ENCODE results near the gene REV3L. TPM values are rescaled to one million over a fixed set of nuclear protein-coding genes. Genes with fewer than 3 reads are reported as not detected.

The REV3L gene
- total and polyA plus RNA-seq, 5 donors = 8.2 to 30.1 (median 26.7) TPM

DNA sequence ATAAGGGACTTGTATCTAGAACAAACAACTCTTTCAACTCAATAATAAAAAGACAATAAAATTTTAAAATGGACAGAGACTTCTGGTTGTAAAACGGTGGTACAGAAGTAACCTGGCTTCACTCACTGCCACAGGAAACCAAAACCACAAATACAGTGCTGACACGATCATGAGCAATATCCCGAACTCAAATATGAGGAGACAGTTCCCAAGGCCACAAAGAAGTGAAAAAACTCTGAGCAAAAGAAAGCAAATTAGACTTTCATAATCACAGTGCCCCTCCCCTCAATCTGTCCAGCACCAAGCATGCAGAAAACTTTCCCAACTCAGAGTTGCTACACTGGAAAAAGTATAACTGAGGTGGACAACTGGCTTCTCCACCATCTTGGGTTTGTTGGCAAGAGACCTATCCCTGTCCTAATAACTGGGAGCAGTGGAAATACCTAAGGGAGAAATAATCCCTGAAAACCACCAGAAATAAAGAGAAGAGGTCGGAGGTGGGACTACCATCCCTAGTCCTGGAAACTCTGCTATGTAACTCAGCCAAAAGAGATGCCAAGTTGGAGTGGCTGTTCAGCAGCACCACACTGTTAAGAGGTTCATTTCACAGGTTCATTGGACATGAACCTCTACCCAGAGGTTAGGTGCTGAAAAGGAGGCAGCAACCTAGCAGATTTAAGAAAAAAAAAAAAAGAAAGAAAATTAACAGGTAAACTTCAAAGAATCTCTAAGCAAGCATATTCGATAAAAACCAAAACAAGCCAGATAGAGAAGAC lies 55.5 kb downstream of the REV3L start:
- ATAC-seq (no peak), DNase-seq (no peak)
- Histone ChIP-seq H3K27ac (ENCODE audit: low read length) (no peak overlapping the region), H3K4me1 (ENCODE audit: control insufficient read depth, insufficient read depth, low read length) (peaks cover 3% of the 10 kb centered on the region), H3K27me3 (ENCODE audit: control insufficient read depth, insufficient read depth) (no peaks in the 10 kb centered on the region), H3K4me3 (ENCODE audit: low read length) (no peak overlapping the region), H3K9me3 (ENCODE audit: control insufficient read depth, low read length) (no peaks in the 10 kb centered on the region)
- 85% methylated on average over 5 of the region's 5 CpGs for WGBS
- intact Hi-C loops (cut with DNase I) = no loop called here

DNA sequence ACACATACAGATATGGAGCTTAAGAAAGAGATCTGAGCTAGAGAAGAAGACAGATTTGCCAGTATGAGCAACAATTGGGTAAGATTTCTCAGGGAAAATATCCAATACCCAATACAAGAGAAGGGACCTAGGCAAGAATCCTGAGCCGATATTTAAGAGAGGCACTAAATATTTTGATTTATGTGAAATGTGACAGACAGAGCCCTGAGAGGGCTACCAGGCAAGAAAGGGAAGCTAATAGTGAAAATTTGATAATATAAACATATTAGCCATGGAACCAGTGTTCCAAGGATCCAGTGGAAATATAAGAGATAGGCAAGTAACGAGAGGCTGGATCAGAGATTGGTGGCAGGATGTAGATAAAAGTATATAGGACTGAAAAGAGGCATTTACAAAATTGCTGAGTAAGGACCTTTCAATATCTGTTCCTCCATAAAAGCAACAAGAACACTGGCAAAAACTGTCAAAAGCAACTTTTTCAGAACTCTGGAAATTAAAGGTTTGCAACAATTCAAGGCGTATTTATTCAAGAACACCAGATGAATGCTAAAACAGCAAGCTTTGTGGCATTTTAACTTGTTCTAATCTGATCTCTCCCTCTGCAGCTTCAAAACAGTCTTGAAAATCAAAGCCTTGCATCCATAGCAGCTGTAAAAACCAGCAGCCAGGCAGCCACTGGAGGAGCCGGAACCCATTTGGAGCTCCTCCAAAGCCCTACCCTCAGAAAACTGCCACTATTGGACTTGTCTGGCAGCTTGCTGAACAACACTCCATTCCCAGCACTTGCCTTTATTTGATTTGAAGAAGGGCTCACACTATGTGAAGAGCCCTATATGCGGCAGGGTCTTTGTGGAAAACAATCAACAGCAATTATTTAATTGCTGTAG lies 58.8 kb downstream of the REV3L start:
- Histone ChIP-seq H3K9me3 (ENCODE audit: control insufficient read depth, low read length) (no peaks in the 10 kb centered on the region), H3K27ac (ENCODE audit: low read length) (no peak overlapping the region), H3K27me3 (ENCODE audit: control insufficient read depth, insufficient read depth) (no peaks in the 10 kb centered on the region), H3K4me3 (ENCODE audit: low read length) (no peak overlapping the region), H3K4me1 (ENCODE audit: control insufficient read depth, insufficient read depth, low read length) (peaks cover 3% of the 10 kb centered on the region)
- intact Hi-C loops (cut with DNase I) = no loop called here
- ATAC-seq (peak; percentile 62 to 71), DNase-seq (peak; percentile 26 to 53 (median 49))
- WGBS = 70% methylated on average over 5 of the region's 5 CpGs

DNA sequence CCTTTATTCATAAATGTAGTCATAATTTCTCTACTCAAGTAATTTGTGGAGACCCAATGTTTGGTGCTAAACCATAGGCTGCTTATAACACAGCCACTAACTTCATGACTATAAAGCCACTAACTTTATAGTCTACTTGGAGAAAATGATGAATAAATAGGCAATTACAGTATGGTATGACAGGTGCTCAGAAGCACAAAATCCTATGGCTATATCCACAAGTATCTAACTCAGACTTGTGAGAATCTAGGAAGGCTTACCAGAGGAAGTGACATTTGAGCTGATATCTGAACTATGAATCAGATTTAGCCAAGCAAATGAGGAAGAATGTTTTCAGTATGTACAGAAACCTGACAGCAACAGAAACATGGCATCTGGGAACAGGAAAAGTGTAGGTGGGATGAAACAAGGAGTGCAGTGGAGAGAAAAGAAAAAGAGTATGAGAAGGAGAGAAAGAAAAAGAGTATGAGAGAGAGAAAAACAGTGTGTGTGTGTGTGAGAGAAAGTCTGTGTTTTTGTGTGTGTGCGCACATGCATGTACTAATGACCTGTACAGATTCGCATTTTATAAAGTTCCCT lies 59.9 kb downstream of the REV3L start:
- H3K27ac ChIP-seq (ENCODE audit: low read length) = no peak overlapping the region
- no peaks in the 10 kb centered on the region for H3K27me3 ChIP-seq (ENCODE audit: control insufficient read depth, insufficient read depth)
- no peak overlapping the region for H3K4me3 ChIP-seq (ENCODE audit: low read length)
- ATAC-seq = no peak
- DNase-seq = no peak
- 92% methylated on average over 2 of the region's 2 CpGs for WGBS
- H3K4me1 ChIP-seq (ENCODE audit: control insufficient read depth, insufficient read depth, low read length) = peaks cover 5% of the 10 kb centered on the region
- no peaks in the 10 kb centered on the region for H3K9me3 ChIP-seq (ENCODE audit: control insufficient read depth, low read length)
- intact Hi-C loops (cut with DNase I) = no loop called here

DNA sequence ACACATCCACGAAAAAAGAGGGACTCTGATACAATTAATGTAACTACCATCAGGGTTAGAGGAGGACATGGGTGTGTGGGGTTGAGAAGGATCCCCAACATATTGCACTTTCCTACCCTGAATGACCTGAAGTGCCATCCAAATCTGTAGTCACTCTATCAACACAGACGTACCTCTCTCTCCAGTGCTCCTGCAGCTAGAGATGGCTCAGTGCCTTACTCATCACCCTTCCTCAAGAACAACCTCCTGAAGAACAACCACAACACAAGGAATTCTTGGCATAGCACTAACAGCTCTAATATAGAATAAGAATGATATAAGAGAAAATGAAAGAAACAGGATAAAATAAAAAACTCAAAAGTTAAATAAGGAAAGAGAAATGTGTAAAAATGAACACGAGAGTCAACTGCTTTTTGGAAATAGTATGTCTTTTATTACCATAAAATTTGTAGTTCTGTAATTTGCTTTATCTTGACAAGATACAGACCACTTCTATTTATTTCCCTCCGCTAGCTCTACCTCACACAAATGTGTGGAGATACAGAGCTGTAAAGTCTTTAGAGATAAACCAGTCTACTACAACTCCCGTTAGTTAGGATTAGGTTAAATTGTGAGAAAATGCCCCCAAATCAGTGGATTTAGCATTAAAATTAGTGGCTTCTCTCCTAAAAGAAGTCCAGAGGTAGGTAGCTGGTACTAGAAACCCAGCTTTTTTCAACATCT lies 63.9 kb downstream of the REV3L start:
- no peak for ATAC-seq
- H3K27ac ChIP-seq (ENCODE audit: low read length) = no peak overlapping the region
- intact Hi-C loops (cut with DNase I) = no loop called here

DNA sequence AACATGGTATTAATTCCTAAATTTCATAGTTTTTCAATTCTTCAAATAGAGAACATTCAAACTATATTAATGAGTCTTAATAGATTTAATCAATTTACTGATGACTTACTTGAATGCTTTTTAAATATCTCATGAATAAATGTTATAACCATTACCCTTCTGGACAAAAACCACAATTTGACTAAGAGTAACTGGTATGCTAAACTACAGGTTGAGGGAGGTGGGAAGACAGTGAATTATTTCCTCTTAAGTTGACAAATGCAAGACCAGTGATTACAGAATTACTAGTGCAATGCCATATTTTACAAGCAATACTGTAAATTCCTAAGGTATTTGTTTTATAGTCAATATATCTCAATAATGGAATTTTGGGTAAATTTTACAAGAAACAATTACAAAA lies 65.1 kb downstream of the REV3L start:
- no peak overlapping the region for H3K27ac ChIP-seq (ENCODE audit: low read length)
- peaks cover 2% of the 10 kb centered on the region for H3K4me1 ChIP-seq (ENCODE audit: control insufficient read depth, insufficient read depth, low read length)
- DNase-seq (no peak), ATAC-seq (no peak)
- no peak overlapping the region for H3K4me3 ChIP-seq (ENCODE audit: low read length)
- H3K9me3 ChIP-seq (ENCODE audit: control insufficient read depth, low read length) = no peaks in the 10 kb centered on the region
- intact Hi-C loops (cut with DNase I) = no loop called here
- H3K27me3 ChIP-seq (ENCODE audit: control insufficient read depth, insufficient read depth) = no peaks in the 10 kb centered on the region

More for the DNA sequence above, 63.9 kb downstream of the REV3L start:
- H3K4me1 ChIP-seq (ENCODE audit: control insufficient read depth, insufficient read depth, low read length) = peaks cover 2% of the 10 kb centered on the region
- DNase-seq = no peak
- 59% methylated on average over 5 of the region's 5 CpGs for WGBS
- no peaks in the 10 kb centered on the region for H3K9me3 ChIP-seq (ENCODE audit: control insufficient read depth, low read length)
- no peak overlapping the region for H3K4me3 ChIP-seq (ENCODE audit: low read length)
- H3K27me3 ChIP-seq (ENCODE audit: control insufficient read depth, insufficient read depth) = no peaks in the 10 kb centered on the region

DNA sequence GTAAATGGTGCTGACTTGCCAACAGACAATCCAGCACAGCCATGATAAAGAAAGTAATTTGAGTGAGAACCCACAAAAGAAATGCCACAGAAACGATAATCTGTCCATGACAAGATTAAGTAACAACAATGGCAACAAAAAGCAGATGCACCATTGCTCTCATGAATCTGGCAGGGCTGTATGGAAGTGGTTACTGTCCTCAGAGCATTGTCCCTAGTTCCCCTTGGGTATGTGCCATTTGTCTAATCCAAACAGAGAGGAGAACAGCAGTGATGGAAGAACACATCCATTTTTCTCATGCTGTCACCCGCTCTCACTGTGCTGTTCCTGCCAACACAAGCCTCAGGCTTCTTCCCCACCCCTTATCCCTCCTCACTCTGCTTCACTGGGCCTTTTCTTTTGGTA lies 65.8 kb downstream of the REV3L start:
- DNase-seq (peak in 1 of 3 donors; percentile 50), ATAC-seq (peak; percentile 91 to 93)
- Histone ChIP-seq H3K4me1 (ENCODE audit: control insufficient read depth, insufficient read depth, low read length) (peaks cover 2% of the 10 kb centered on the region), H3K27ac (ENCODE audit: low read length) (peak overlapping the region; percentile 25), H3K9me3 (ENCODE audit: control insufficient read depth, low read length) (no peaks in the 10 kb centered on the region), H3K4me3 (ENCODE audit: low read length) (no peak overlapping the region), H3K27me3 (ENCODE audit: control insufficient read depth, insufficient read depth) (no peaks in the 10 kb centered on the region)
- 17% methylated on average over 2 of the region's 2 CpGs for WGBS
- intact Hi-C loops (cut with DNase I) = no loop called here

DNA sequence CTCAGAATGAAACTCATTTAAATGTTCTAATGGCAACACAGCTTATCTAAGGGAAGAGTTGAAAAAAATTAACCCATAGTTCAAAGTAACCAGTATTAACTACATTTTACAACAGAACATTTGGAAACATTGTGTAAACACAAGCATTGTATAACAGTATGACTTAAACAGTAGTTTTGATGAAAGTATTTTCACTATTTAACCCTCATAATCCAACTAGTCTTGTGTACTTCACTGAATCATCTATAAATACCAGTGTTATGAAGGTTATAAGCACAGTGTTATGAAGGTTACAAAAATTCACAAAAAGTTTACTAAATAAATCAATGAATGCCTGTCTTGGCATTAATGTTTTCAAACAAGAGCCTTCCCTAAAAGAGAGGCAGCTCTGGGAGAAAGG lies 66.5 kb downstream of the REV3L start:
- Histone ChIP-seq H3K27me3 (ENCODE audit: control insufficient read depth, insufficient read depth) (no peaks in the 10 kb centered on the region), H3K9me3 (ENCODE audit: control insufficient read depth, low read length) (no peaks in the 10 kb centered on the region), H3K4me1 (ENCODE audit: control insufficient read depth, insufficient read depth, low read length) (peaks cover 2% of the 10 kb centered on the region), H3K4me3 (ENCODE audit: low read length) (no peak overlapping the region), H3K27ac (ENCODE audit: low read length) (no peak overlapping the region)
- intact Hi-C loops (cut with DNase I) = no loop called here
- no peak for ATAC-seq
- DNase-seq = no peak

DNA sequence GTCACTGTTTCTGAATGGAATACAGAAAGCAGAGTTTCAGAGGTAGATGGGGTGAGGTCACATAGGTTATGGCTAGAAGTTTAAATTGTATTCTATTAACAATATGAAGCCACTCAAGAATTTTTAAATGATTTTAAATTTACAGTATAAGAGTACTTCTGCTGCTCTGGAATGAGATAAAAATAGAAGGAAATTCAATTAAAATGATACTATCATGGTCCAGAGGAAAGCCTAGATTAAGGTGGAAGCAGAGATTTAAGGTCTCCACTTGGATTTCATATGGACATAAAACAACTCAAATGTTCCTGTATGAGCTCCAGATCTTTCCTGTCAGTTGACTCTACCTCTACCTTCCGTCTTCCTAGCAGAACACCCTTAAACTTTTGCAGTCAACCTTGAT lies 68.6 kb downstream of the REV3L start:
- intact Hi-C loops (cut with DNase I) = no loop called here
- no peak overlapping the region for H3K4me3 ChIP-seq (ENCODE audit: low read length)
- H3K4me1 ChIP-seq (ENCODE audit: control insufficient read depth, insufficient read depth, low read length) = peaks cover 5% of the 10 kb centered on the region
- no peaks in the 10 kb centered on the region for H3K27me3 ChIP-seq (ENCODE audit: control insufficient read depth, insufficient read depth)
- 96% methylated on average over 1 of the region's 1 CpG for WGBS
- no peak overlapping the region for H3K27ac ChIP-seq (ENCODE audit: low read length)
- ATAC-seq = no peak
- DNase-seq = no peak
- no peaks in the 10 kb centered on the region for H3K9me3 ChIP-seq (ENCODE audit: control insufficient read depth, low read length)

DNA sequence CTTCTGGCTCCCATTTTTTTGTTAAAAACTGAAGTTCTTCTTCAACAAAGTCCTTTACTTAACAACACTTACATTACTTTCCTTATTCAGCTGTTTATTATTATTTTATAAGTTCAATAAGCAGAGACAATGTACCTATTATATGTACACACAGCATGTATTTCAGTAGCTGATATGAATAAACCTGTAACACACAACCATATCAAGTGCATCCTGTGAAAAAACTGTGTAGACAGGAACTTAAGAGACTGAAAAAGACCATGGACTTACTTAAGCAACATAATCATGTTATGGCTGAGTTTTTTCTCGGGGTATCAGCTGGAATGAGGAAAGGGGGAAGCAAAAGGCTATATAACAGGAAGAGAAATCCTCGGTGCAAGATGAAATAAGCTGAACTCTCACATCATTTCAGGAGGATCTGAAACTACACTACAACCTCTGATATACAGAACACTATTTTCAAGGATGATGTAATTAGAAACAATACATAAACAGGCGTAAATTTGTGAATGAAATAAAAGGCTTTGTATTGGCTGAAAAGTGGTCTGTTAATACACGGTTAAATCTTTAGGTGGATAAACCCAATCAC lies 70.9 kb downstream of the REV3L start:
- Histone ChIP-seq H3K4me1 (ENCODE audit: control insufficient read depth, insufficient read depth, low read length) (peaks cover 2% of the 10 kb centered on the region), H3K9me3 (ENCODE audit: control insufficient read depth, low read length) (no peaks in the 10 kb centered on the region), H3K27ac (ENCODE audit: low read length) (no peak overlapping the region), H3K4me3 (ENCODE audit: low read length) (no peak overlapping the region), H3K27me3 (ENCODE audit: control insufficient read depth, insufficient read depth) (no peaks in the 10 kb centered on the region)
- WGBS = 71% methylated on average over 4 of the region's 4 CpGs
- DNase-seq (no peak), ATAC-seq (peak in 1 of 2 donors; percentile 39)
- intact Hi-C loops (cut with DNase I) = no loop called here

DNA sequence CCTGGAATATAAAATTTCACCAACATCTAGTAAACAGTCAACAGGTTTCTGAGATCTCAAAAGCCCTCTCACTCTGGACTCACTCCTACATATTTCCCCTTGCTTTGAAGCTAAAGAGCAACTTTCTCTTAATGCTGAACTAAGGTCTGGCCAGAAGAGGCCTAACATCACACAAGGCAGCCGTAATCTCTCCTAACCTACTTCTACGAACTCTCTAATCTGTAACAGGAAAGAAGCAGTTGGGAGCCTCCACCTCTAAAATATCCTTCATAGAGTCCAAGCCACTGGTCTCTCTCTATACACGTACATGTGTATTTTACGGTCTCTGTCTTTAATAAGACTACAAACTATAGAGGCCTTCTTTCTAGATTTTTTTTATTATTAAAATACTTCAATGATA lies 72.0 kb downstream of the REV3L start:
- 77% methylated on average over 4 of the region's 4 CpGs for WGBS
- Histone ChIP-seq H3K4me3 (ENCODE audit: low read length) (no peak overlapping the region), H3K9me3 (ENCODE audit: control insufficient read depth, low read length) (no peaks in the 10 kb centered on the region), H3K4me1 (ENCODE audit: control insufficient read depth, insufficient read depth, low read length) (peaks cover 2% of the 10 kb centered on the region), H3K27ac (ENCODE audit: low read length) (no peak overlapping the region), H3K27me3 (ENCODE audit: control insufficient read depth, insufficient read depth) (no peaks in the 10 kb centered on the region)
- intact Hi-C loops (cut with DNase I) = no loop called here
- no peak for DNase-seq
- peak in 1 of 2 donors; percentile 78 for ATAC-seq

All from right cardiac atrium (tissue), 5 donors.